Measurements from ENCODE around the gene DNAJC11. TPM values are rescaled to one million over a fixed set of nuclear protein-coding genes. Genes with fewer than 3 reads are reported as not detected.

Gene DNAJC11
- total RNA-seq, 3 donors from 2014 or later (not counting 1 experiment from before 2014, with no cell fraction given) = 28.7 to 40.1 (median 36.2) TPM

DNA sequence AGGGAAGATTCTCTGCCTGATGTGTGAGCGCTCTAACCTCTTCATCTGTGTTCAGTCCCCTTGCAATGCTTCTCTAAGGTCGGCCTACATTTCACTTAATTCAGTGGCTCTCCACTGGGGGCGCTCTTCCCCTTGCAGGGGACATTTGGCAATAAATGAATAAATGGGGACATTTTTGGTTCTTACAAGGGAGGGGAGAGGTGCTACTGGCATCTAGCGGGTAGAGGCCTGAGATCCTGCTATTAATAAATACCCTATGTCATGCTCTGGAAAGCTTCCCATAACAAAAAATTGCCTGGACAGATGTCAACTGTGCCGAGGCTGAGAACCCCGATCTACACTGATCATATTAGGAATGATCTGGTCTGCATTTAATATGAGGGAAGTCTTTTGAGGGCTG is 25.9 kb upstream of the DNAJC11 start:
- TF ChIP-seq, protein P1, sequence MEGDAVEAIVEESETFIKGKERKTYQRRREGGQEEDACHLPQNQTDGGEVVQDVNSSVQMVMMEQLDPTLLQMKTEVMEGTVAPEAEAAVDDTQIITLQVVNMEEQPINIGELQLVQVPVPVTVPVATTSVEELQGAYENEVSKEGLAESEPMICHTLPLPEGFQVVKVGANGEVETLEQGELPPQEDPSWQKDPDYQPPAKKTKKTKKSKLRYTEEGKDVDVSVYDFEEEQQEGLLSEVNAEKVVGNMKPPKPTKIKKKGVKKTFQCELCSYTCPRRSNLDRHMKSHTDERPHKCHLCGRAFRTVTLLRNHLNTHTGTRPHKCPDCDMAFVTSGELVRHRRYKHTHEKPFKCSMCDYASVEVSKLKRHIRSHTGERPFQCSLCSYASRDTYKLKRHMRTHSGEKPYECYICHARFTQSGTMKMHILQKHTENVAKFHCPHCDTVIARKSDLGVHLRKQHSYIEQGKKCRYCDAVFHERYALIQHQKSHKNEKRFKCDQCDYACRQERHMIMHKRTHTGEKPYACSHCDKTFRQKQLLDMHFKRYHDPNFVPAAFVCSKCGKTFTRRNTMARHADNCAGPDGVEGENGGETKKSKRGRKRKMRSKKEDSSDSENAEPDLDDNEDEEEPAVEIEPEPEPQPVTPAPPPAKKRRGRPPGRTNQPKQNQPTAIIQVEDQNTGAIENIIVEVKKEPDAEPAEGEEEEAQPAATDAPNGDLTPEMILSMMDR (IDR thresholded peaks at IDR 0.05) = peak; percentile 93
- no peaks in the 10 kb centered on the region for H3K9me3 Mint-ChIP-seq
- H3K4me1 ChIP-seq (ENCODE audit: control insufficient read depth, insufficient read depth, low read length) = no peaks in the 10 kb centered on the region
- H3K27ac Mint-ChIP-seq = no peak overlapping the region
- 47% methylated on average over 5 of the region's 6 CpGs for WGBS (ENCODE audit: insufficient coverage)
- intact Hi-C loops (cut with micrococcal nuclease) = loop anchor here (1.0 kb wide), 1 partner anchor 163 kb away; no protein-coding TSS in a partner anchor
- no peaks in the 10 kb centered on the region for H3K36me3 ChIP-seq (ENCODE audit: control insufficient read depth, insufficient read depth, low read length)
- no peak overlapping the region for H3K27ac ChIP-seq (ENCODE audit: low read length)
- H3K27me3 Mint-ChIP-seq (ENCODE audit: low read depth in 2 of 2) = peaks cover 8 to 9% of the 10 kb centered on the region in 2 donors
- ATAC-seq = peak; percentile 62 to 68 (median 63)
- peak; percentile 47 to 72 for DNase-seq
- no peak overlapping the region for H3K4me3 ChIP-seq (ENCODE audit: low read length)
- no peak overlapping the region for H3K4me3 Mint-ChIP-seq
- H3K9me3 ChIP-seq (ENCODE audit: control insufficient read depth, insufficient read depth, low read length) = no peaks in the 10 kb centered on the region
- H3K27me3 ChIP-seq (ENCODE audit: control insufficient read depth, insufficient read depth, low read length) = no peaks in the 10 kb centered on the region
- no peaks in the 10 kb centered on the region for H3K36me3 Mint-ChIP-seq
- H3K4me1 Mint-ChIP-seq = no peaks in the 10 kb centered on the region

- no peaks in the 10 kb centered on the region for H3K4me1 Mint-ChIP-seq
- TF ChIP-seq, protein P1 (IDR thresholded peaks at IDR 0.05) = no peak
- H3K9me3 Mint-ChIP-seq = no peaks in the 10 kb centered on the region
- Histone ChIP-seq H3K36me3 (ENCODE audit: control insufficient read depth, insufficient read depth, low read length) (no peaks in the 10 kb centered on the region), H3K4me3 (ENCODE audit: low read length) (no peak overlapping the region), H3K27me3 (ENCODE audit: control insufficient read depth, insufficient read depth, low read length) (no peaks in the 10 kb centered on the region), H3K4me1 (ENCODE audit: control insufficient read depth, insufficient read depth, low read length) (no peaks in the 10 kb centered on the region), H3K9me3 (ENCODE audit: control insufficient read depth, insufficient read depth, low read length) (no peaks in the 10 kb centered on the region), H3K27ac (ENCODE audit: low read length) (no peak overlapping the region)
- H3K27ac Mint-ChIP-seq = no peak overlapping the region
- WGBS (ENCODE audit: insufficient coverage) = 91% methylated on average over 7 of the region's 7 CpGs
- H3K4me3 Mint-ChIP-seq = no peak overlapping the region
- DNase-seq = no peak
- no peak for ATAC-seq
- H3K36me3 Mint-ChIP-seq = no peaks in the 10 kb centered on the region
- peaks cover 8 to 9% of the 10 kb centered on the region in 2 donors for H3K27me3 Mint-ChIP-seq (ENCODE audit: low read depth in 2 of 2)
- intact Hi-C loops (cut with micrococcal nuclease) = no loop called here
Measured at GRCh38 chr1:6726253-6726652, 24.6 kb upstream of the DNAJC11 start.

GRCh38 chr1:6724517-6725141 is 23.0 kb upstream of the DNAJC11 start:
- Mint-ChIP-seq H3K4me1 (no peaks in the 10 kb centered on the region), H3K4me3 (no peak overlapping the region), H3K27ac (no peak overlapping the region), H3K36me3 (no peaks in the 10 kb centered on the region), H3K9me3 (no peaks in the 10 kb centered on the region), H3K27me3 (ENCODE audit: low read depth in 2 of 2) (peaks cover 5 to 8% of the 10 kb centered on the region in 2 donors)
- intact Hi-C loops (cut with micrococcal nuclease) = no loop called here
- ATAC-seq (no peak), DNase-seq (no peak)
- 85% methylated on average over 7 of the region's 9 CpGs for WGBS (ENCODE audit: insufficient coverage)
- TF ChIP-seq, protein P1 (IDR thresholded peaks at IDR 0.05) = no peak
- Histone ChIP-seq H3K4me3 (ENCODE audit: low read length) (no peak overlapping the region), H3K9me3 (ENCODE audit: control insufficient read depth, insufficient read depth, low read length) (no peaks in the 10 kb centered on the region), H3K36me3 (ENCODE audit: control insufficient read depth, insufficient read depth, low read length) (no peaks in the 10 kb centered on the region), H3K27me3 (ENCODE audit: control insufficient read depth, insufficient read depth, low read length) (no peaks in the 10 kb centered on the region), H3K27ac (ENCODE audit: low read length) (no peak overlapping the region), H3K4me1 (ENCODE audit: control insufficient read depth, insufficient read depth, low read length) (no peaks in the 10 kb centered on the region)

Data from natural killer cell (primary cell).